Upper lobe of right lung (tissue), 1 donor: ENCODE results near the gene WDR70. TPM values are rescaled to one million over a fixed set of nuclear protein-coding genes. Genes with fewer than 3 reads are reported as not detected.

ENCODE experiments used
- ATAC-seq: fragments of 200-7000 bp; cut with Tn5 transposase; one replicate; pipeline ENCODE4 v1.9.1; 2020; ENCODE audit warnings: mild to moderate bottlenecking, moderate library complexity
- DNase-seq: peaks from one replicate; pipeline ENCODE4 v3.0.0-alpha.2; 2020
- H3K27ac ChIP-seq: fragments of 200-600 bp; one replicate; pipeline ENCODE4 v1.8.0; 2022
- H3K27me3 ChIP-seq: fragments of 200-600 bp; one replicate; pipeline ENCODE4 v1.8.0; 2022; ENCODE audit warnings: mild to moderate bottlenecking
- H3K36me3 ChIP-seq: fragments of 200-600 bp; one replicate; pipeline ENCODE4 v1.8.0; 2022
- H3K4me1 ChIP-seq: fragments of 200-600 bp; one replicate; pipeline ENCODE4 v1.8.0; 2022
- H3K4me3 ChIP-seq: fragments of 200-600 bp; one replicate; pipeline ENCODE4 v1.8.0; 2022; ENCODE audit warnings: mild to moderate bottlenecking
- H3K9me3 ChIP-seq: fragments of 200-600 bp; one replicate; pipeline ENCODE4 v1.8.0; 2022
- intact Hi-C: fragments of 100-400 bp; cut with DNase I; formaldehyde crosslinking; loops from one replicate; pipeline ENCODE4 v1.11.0; 2022
- total RNA-seq: library from RNA; stranded (reverse); fragmentation: NEBNext Ultra II Directional; extraction: Animal tissue kit (Norgen Biotek cat#: 25700); gene quantifications from one replicate; pipeline ENCODE4 v1.2.1, GENCODE V29; 2021
- TF ChIP-seq, protein P1 (sequence below): fragments of 200-600 bp; IDR thresholded peaks from one replicate; pipeline ENCODE4 v1.8.0; 2022; ENCODE audit warnings: antibody characterized with exemption
- donor health status: DM: no; HTN: yes; CAD: no; lungs with severe emphysema.

The WDR70 gene
- total RNA-seq, 1 donor from 2014 or later: 24.7 TPM

DNA sequence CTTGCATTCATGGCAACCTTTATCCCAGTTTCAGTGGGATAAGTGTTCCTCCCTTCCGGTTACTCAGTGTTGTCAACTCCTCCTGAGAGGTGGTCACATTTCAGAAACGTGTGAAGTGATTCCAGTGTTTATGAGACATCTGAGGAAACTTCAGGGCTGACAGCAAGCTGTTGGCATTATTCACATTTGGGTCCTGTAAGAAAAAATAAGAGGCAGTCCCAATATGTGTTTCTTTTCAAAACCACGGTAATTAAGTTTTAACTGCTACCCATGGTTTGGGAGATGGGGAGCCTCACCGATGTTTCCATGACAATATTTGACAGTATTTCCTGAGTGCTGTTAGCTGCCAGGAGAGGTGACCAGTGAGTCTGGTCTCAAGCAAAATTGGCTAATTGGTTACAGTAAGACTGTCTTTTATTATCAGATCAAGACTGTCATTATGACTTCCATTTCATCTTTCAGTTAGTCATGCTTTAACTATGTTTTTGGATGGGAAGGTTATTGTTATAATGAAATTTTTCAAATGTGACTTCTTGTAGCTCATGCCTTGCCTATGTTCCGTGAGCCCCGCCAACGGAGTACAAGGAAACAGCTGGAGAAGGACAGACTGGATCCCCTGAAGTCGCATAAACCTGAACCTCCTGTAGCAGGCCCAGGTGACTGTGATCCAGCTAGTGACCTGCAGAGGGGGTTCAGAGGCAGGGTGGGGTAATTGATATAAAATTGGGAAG is 345.4 kb downstream of the WDR70 start:
- Histone ChIP-seq H3K27me3 (no peaks in the 10 kb centered on the region), H3K36me3 (peaks cover 48% of the 10 kb centered on the region), H3K4me3 (no peak overlapping the region), H3K27ac (no peak overlapping the region), H3K4me1 (no peaks in the 10 kb centered on the region), H3K9me3 (no peaks in the 10 kb centered on the region)
- intact Hi-C loops: no loop called here
- TF ChIP-seq, protein P1, sequence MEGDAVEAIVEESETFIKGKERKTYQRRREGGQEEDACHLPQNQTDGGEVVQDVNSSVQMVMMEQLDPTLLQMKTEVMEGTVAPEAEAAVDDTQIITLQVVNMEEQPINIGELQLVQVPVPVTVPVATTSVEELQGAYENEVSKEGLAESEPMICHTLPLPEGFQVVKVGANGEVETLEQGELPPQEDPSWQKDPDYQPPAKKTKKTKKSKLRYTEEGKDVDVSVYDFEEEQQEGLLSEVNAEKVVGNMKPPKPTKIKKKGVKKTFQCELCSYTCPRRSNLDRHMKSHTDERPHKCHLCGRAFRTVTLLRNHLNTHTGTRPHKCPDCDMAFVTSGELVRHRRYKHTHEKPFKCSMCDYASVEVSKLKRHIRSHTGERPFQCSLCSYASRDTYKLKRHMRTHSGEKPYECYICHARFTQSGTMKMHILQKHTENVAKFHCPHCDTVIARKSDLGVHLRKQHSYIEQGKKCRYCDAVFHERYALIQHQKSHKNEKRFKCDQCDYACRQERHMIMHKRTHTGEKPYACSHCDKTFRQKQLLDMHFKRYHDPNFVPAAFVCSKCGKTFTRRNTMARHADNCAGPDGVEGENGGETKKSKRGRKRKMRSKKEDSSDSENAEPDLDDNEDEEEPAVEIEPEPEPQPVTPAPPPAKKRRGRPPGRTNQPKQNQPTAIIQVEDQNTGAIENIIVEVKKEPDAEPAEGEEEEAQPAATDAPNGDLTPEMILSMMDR: no peak
- ATAC-seq (no peak), DNase-seq (no peak)

DNA sequence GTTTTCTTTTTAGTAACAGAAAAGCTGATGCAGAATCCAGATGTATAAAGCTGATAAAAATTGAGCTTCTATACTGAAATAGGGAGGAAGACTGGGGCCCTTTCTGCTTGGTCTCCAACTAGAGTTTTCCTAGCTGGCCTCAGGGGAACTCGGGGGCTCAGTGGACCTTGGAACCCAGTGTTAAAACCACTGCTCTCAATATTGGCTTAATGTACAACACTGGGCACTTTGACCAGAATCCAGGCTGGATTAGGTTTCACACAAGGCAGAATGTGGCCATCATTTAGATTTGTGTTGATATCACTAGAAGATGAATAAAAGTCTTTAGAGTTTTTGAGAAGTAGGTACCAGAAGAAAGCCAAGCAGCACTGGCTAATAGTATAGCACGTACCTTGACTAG is 346.1 kb downstream of the WDR70 start:
- Histone ChIP-seq H3K9me3 (no peaks in the 10 kb centered on the region), H3K27ac (no peak overlapping the region), H3K4me3 (no peak overlapping the region), H3K36me3 (peaks cover 54% of the 10 kb centered on the region), H3K27me3 (no peaks in the 10 kb centered on the region), H3K4me1 (no peaks in the 10 kb centered on the region)
- DNase-seq (no peak), ATAC-seq (no peak)
- intact Hi-C loops: no loop called here
- TF ChIP-seq, protein P1: no peak

DNA sequence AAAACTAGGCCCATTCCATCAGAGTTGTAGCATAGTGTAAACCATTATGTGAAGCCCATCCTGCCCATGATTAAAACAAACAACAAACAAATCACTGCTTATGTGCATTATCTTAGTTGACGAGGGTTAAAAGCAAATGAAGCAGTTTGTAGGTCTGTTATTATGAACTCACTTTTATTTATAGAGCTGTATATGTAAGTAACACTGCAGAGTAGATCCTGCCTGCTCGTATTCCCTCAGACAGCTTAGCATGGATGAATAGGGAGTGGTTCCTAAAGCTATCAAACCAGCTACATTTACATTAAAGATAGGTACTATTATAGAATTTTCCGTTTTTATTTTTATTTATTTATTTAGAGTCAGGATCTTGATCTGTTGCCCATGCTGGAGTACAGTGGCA is 348.1 kb downstream of the WDR70 start:
- H3K36me3 ChIP-seq: peaks cover 51% of the 10 kb centered on the region
- TF ChIP-seq, protein P1: no peak
- ATAC-seq (no peak), DNase-seq (no peak)
- no peaks in the 10 kb centered on the region for H3K9me3 ChIP-seq
- no peak overlapping the region for H3K4me3 ChIP-seq
- intact Hi-C loops: no loop called here
- no peaks in the 10 kb centered on the region for H3K4me1 ChIP-seq
- H3K27me3 ChIP-seq: no peaks in the 10 kb centered on the region
- no peak overlapping the region for H3K27ac ChIP-seq

DNA sequence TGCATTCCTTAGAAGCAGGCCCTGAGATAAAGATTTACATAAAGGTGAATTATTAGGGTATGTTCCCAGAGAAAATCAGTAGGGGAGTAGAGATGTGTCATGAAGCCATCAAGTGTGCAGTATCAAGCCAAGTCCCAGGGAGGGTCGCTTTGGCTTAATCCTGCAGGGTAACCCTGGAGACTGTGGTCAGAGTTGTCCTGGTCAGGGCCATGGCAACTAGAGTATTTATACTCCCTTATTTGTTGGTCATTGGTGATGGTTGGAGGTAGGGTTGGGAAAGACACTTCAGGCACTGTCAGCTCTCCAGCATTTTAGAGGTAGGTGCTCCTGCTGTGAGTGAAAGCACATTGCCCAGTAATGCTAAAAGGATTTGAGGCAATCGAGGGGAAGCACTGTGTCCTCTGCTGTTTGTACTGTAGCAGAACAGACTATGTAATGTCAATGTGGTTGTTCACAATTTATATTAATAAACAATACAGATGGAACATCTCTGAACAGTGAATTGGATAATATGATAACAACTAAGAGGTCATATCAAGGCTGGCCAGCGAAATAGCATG is 351.9 kb downstream of the WDR70 start:
- no peak overlapping the region for H3K4me3 ChIP-seq
- H3K27me3 ChIP-seq: no peaks in the 10 kb centered on the region
- H3K4me1 ChIP-seq: no peaks in the 10 kb centered on the region
- DNase-seq (no peak), ATAC-seq (no peak)
- intact Hi-C loops: no loop called here
- peaks cover 45% of the 10 kb centered on the region for H3K36me3 ChIP-seq
- TF ChIP-seq, protein P1: no peak
- H3K9me3 ChIP-seq: no peaks in the 10 kb centered on the region
- no peak overlapping the region for H3K27ac ChIP-seq

DNA sequence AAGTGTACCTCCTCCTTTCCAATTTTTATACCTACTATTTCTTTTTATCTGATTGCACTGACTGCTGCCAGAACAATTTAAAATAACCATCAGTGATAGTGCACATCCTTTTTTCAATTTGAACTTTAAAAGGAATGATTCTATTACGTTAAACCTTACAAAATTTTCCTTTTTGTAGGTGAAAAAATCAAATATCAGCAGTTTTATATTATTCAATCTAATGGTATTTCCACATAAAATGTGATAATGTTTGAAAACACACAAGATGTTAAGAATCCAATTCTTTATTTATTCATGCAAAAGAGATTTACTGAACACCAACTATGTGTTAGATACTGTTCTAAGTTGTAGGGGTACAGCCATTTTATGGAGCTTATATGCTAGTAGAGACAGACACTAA is 355.0 kb downstream of the WDR70 start:
- intact Hi-C loops: no loop called here
- Histone ChIP-seq H3K4me1 (no peaks in the 10 kb centered on the region), H3K9me3 (no peaks in the 10 kb centered on the region), H3K4me3 (no peak overlapping the region), H3K27me3 (no peaks in the 10 kb centered on the region), H3K27ac (no peak overlapping the region), H3K36me3 (peaks cover 16% of the 10 kb centered on the region)
- no peak for ATAC-seq
- no peak for DNase-seq
- TF ChIP-seq, protein P1: no peak
